SH-SY5Y (cell line): Measurements from ENCODE around the gene ISG20L2.

Experiments
- GATA2 ChIP-seq: IDR thresholded peaks from 2 replicates; pipeline ENCODE4 v1.6.1; 2011; ENCODE audit warnings: mild to moderate bottlenecking, low read depth, low read length
- GATA3 ChIP-seq: IDR thresholded peaks from 2 replicates; pipeline ENCODE4 v1.6.1; 2011; ENCODE audit warnings: low read depth, mild to moderate bottlenecking, low read length, moderate library complexity

DNA sequence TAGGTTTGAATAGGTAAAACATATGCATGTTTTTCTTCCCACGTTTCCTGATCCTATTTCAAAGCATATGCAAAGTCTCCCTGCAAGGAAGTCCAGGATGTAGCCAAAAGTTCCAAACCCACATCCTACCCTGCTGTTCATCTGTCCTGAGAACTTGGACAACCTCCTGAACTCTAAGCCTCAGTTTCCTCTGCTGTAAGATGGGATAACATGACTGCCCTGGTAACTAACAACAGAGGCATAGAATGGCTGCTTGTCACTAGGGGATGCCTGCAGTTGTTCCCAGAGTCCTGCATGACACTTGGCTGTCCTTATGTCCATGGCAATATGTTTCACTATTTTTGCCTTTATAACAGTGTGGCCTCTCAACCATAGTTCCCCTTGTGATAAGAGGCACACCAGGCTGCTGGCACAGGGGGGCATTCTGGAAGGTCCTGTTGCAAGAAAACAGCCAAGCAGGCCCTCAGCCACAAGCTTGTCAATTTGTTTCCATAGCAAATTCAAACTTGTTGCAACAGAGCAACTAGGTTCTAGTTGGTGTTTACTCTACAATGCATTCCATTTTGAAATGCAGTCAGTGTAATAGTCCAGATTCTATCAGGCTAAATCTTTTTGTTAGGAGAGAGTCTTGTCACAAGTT is 24.4 kb upstream of the ISG20L2 start:
- TF ChIP-seq GATA3, result no peak
- TF ChIP-seq GATA2, result no peak
